Liver (tissue), 3 donors: Measurements from ENCODE around the gene SHMT2.

Source experiments
- CTCF ChIP-seq: fragments of 150-350 bp; IDR thresholded peaks from 2 replicates; pipeline ENCODE4 v1.5.1; 2017; ENCODE audit warnings: improper control_type of control experiment, low read depth, low read length; ENCODE audit not compliant: missing input control
- FOXA2 ChIP-seq: IDR thresholded peaks from 2 replicates; pipeline ENCODE4 v1.6.1; 2016; ENCODE audit warnings: antibody characterized with exemption
- GABPA ChIP-seq, 2 donors: IDR thresholded peaks in 1 of 2; conservative IDR thresholded peaks in 1 of 2; 2 replicates each; pipeline ENCODE4 v1.6.1; 2016; ENCODE audit warnings: antibody characterized with exemption in 2 of 2, mild to moderate bottlenecking in 1 of 2, moderate library complexity in 1 of 2
- JUND ChIP-seq, 2 donors: IDR thresholded peaks; 2 replicates each; pipeline ENCODE4 v1.6.1; 2016; ENCODE audit warnings: antibody characterized with exemption in 2 of 2
- MAX ChIP-seq: IDR thresholded peaks from 2 replicates; pipeline ENCODE4 v1.6.1; 2016; ENCODE audit warnings: antibody characterized with exemption
- NR2F2 ChIP-seq: IDR thresholded peaks from 2 replicates; pipeline ENCODE4 v1.6.1; 2016; ENCODE audit warnings: antibody characterized with exemption
- RAD21 ChIP-seq, 2 donors: IDR thresholded peaks; 2 replicates each; pipeline ENCODE4 v1.6.1; 2016; ENCODE audit warnings: antibody characterized with exemption in 2 of 2, mild to moderate bottlenecking in 2 of 2
- REST ChIP-seq: IDR thresholded peaks from 2 replicates; pipeline ENCODE4 v1.6.1; 2016; ENCODE audit warnings: antibody characterized with exemption, mild to moderate bottlenecking
- RXRA ChIP-seq, 2 donors: IDR thresholded peaks; 2 replicates each; pipeline ENCODE4 v1.6.1; 2017 to 2018; ENCODE audit warnings: antibody characterized with exemption in 2 of 2, mild to moderate bottlenecking in 1 of 2
- SP1 ChIP-seq: IDR thresholded peaks from 2 replicates; pipeline ENCODE4 v1.6.1; 2018; ENCODE audit warnings: antibody characterized with exemption, mild to moderate bottlenecking
- TAF1 ChIP-seq: conservative IDR thresholded peaks from 2 replicates; pipeline ENCODE4 v1.6.1; 2016; ENCODE audit warnings: antibody characterized with exemption, mild to moderate bottlenecking
- YY1 ChIP-seq: IDR thresholded peaks from 2 replicates; pipeline ENCODE4 v1.6.1; 2016; ENCODE audit warnings: antibody characterized with exemption, mild to moderate bottlenecking
- ZBTB33 ChIP-seq: IDR thresholded peaks from 2 replicates; pipeline ENCODE4 v1.6.1; 2016; ENCODE audit warnings: antibody characterized with exemption
- donor health status: healthy.
- donor health status: healthy.

- TF ChIP-seq CTCF: no peak
- no peak for TF ChIP-seq FOXA2
- TF ChIP-seq TAF1: no peak
- no peak for TF ChIP-seq REST
- no peak for TF ChIP-seq SP1
- no peak for TF ChIP-seq MAX
- no peak for TF ChIP-seq YY1
- no peak for TF ChIP-seq RXRA (IDR thresholded peaks at IDR 0.05)
- no peak for TF ChIP-seq NR2F2
- TF ChIP-seq RAD21 (IDR thresholded peaks at IDR 0.05): no peak
- TF ChIP-seq ZBTB33: no peak
- no peak for TF ChIP-seq GABPA (IDR thresholded peaks at IDR 0.05 in 1 of 2, conservative IDR thresholded peaks at IDR 0.05 in 1 of 2)
- TF ChIP-seq JUND (IDR thresholded peaks at IDR 0.05): no peak
These were observed 12.8 kb downstream of the SHMT2 start for GRCh38 chr12:57242329-57242690.
